Natural killer cell (primary cell): Measurements from ENCODE around the gene TBKBP1. TPM values are rescaled to one million over a fixed set of nuclear protein-coding genes. Genes with fewer than 3 reads are reported as not detected.
A peak's percentile ranks its signal among the peaks of the same experiment; 100 is the strongest.

Experiments used
- ATAC-seq, 3 donors: fragments of 150-1000 bp in 2 of 3; fragments of 200-7000 bp in 1 of 3; cut with Tn5 transposase; 1 replicate in 1 of 3; 2 replicates in 2 of 3; pipeline ENCODE4 v1.10.0; 2021; ENCODE audit warnings: mild to moderate bottlenecking in 2 of 3, moderate library complexity in 2 of 3
- DNase-seq, 2 donors: peaks; one replicate each; pipeline versions ENCODE4 v3.0.0 to v3.0.0-alpha.2; 2013 to 2021; ENCODE audit warnings: mixed read lengths in 1 of 2
- H3K27ac ChIP-seq: one replicate; pipeline ENCODE4 v1.5.1; 2013; ENCODE audit warnings: mild to moderate bottlenecking, low read length
- H3K27me3 ChIP-seq: one replicate; pipeline ENCODE4 v1.6.1; 2013; ENCODE audit warnings: low read length; ENCODE audit not compliant: control insufficient read depth, insufficient read depth
- H3K36me3 ChIP-seq: one replicate; pipeline ENCODE4 v1.6.1; 2013; ENCODE audit warnings: low read length; ENCODE audit not compliant: control insufficient read depth, insufficient read depth
- H3K4me1 ChIP-seq: one replicate; pipeline ENCODE4 v1.6.1; 2013; ENCODE audit warnings: low read length; ENCODE audit not compliant: control insufficient read depth, insufficient read depth
- H3K4me3 ChIP-seq: one replicate; pipeline ENCODE4 v1.5.1; 2013; ENCODE audit warnings: low read length
- H3K9me3 ChIP-seq: one replicate; pipeline ENCODE4 v1.6.1; 2013; ENCODE audit warnings: low read length; ENCODE audit not compliant: control insufficient read depth, insufficient read depth
- H3K27ac Mint-ChIP-seq, 2 donors: one replicate each; pipeline ENCODE4 v1.8.0; 2022; ENCODE audit warnings: mild to moderate bottlenecking in 2 of 2, mixed read lengths in 2 of 2, moderate library complexity in 1 of 2
- H3K27me3 Mint-ChIP-seq, 2 donors: one replicate each; pipeline ENCODE4 v1.8.0; 2022; ENCODE audit warnings: low read depth in 2 of 2, mixed read lengths in 2 of 2
- H3K36me3 Mint-ChIP-seq: one replicate; pipeline ENCODE4 v1.8.0; 2022; ENCODE audit warnings: mixed read lengths
- H3K4me1 Mint-ChIP-seq, 2 donors: one replicate each; pipeline ENCODE4 v1.8.0; 2022; ENCODE audit warnings: mixed read lengths in 2 of 2
- H3K4me3 Mint-ChIP-seq: one replicate; pipeline ENCODE4 v1.8.0; 2022; ENCODE audit warnings: mild to moderate bottlenecking, moderate library complexity, mixed read lengths
- H3K9me3 Mint-ChIP-seq, 2 donors: one replicate each; pipeline ENCODE4 v1.8.0; 2022; ENCODE audit warnings: mixed read lengths in 2 of 2
- CTCF ChIP-seq: fragments of 200-600 bp; IDR thresholded peaks from one replicate; pipeline ENCODE4 v1.8.0; 2022; ENCODE audit warnings: antibody characterized with exemption
- WGBS: methylation state at CpG from one replicate; pipeline ENCODE4 v1.1.7; 2013; ENCODE audit warnings: missing lambda C conversion rate; ENCODE audit not compliant: insufficient coverage; 5-methylcytosine and 5-hydroxymethylcytosine counted together
- intact Hi-C: fragments of 100-400 bp; cut with micrococcal nuclease; formaldehyde crosslinking; loops from one replicate; pipeline ENCODE4 v1.14.2; 2022
- total RNA-seq, 4 donors: library from RNA; stranded (reverse); fragments of 120-200 nt in 1 of 4; gene quantifications; one replicate each; pipeline versions ENCODE4 v1.2.3 to v1.2.4, GENCODE V29; 2013 to 2022

TBKBP1 gene
- total RNA-seq, 3 donors from 2014 or later (not counting 1 experiment from before 2014, with no cell fraction given): 21.4 to 38.9 (median 37.6) TPM

DNA sequence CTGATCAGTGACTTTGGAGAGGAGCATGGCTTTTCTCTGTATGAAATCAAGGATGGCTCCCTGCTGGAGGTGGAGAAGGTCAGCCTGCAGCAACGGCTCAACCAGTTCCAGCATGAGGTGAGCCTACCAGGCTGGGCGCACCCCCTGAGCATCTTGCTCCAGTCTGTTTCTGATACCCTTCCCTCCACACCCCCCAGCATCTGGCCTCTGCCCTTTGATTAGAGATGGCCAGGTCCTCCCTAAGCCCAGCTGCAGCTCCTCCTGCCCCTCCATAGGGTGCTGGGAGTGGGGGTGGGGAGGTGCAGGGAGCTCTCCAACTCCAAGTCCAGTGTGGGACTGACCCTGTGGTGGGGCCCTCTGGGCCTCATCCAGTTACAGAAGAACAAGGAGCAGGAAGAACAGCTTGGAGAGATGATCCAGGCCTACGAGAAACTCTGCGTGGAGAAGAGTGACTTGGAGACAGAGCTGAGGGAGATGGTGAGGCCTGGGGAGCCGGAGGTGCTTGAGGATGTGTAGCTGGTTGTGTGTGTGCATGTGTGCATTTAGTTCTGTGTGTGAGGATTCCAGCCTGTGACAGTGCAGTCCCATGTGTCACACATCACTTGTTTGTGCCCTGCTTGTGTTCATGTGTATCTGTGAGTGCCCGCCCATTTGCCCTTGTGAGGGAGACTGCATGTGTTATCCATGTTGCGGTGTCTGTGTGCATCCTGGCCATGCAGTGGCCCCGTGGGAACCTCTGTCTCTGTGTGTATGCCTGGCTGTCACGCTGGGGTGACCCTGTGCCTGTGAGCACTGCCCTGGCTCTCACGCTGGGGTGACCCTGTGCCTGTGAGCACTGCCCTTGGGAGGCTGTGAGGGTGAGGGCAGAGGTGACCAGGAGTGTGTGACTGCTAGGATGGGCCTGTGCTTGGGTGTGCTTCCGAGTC lies 3.0 kb downstream of the TBKBP1 start:
- Histone ChIP-seq H3K27ac (peak overlapping the region; percentile 11), H3K9me3 (no peaks in the 10 kb centered on the region), H3K4me1 (peaks cover 84% of the 10 kb centered on the region), H3K36me3 (peaks cover 8% of the 10 kb centered on the region), H3K4me3 (no peak overlapping the region), H3K27me3 (no peaks in the 10 kb centered on the region)
- Mint-ChIP-seq H3K27me3 (no peaks in the 10 kb centered on the region), H3K27ac (peak overlapping the region; percentile 98), H3K36me3 (no peaks in the 10 kb centered on the region), H3K4me3 (peak overlapping the region; percentile 56), H3K9me3 (no peaks in the 10 kb centered on the region), H3K4me1 (peaks cover 66 to 83% of the 10 kb centered on the region in 2 donors)
- TF ChIP-seq CTCF: no peak
- intact Hi-C loops: no loop called here
- WGBS: 78% methylated on average over 11 of the region's 11 CpGs
- peak in 1 of 2 donors; percentile 37 for DNase-seq
- no peak for ATAC-seq

DNA sequence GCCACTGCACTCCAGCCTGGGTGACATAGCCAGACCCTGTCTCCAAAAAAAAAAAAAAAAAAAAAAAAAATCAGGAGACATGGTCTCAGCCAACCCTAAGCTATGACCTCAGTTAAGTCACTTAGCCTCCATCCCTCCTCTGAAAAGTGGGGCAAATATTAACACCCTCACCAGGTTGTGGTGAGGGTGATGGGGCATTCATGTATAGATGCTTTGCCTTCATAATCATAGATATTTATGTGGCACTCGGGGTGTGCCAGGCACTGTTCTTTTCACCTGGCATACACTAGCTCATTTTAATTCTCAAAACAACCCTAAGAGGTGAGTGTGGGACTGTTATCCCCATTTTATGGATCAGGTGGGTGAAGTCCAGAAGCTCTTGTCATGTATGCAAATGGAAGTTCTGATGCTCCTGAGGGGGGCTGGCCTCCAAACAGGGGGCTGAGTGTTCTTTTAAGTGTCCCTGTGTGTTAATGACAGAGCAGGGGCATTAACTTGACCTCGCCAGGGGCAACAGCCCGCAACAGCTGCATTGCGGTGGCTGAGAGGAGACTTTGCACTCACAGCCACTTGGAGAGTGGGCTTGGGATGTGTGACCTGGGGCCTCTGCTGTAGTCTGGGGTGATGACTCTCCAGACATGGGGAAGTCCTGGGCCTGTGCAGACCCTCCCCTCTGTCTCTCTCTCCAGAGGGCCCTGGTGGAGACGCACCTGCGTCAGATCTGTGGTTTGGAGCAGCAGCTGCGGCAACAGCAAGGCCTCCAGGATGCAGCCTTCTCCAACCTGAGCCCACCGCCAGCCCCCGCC lies 4.1 kb downstream of the TBKBP1 start:
- peak overlapping the region; percentile 98 for H3K27ac Mint-ChIP-seq
- TF ChIP-seq CTCF: no peak
- 49% methylated on average over 8 of the region's 9 CpGs for WGBS
- H3K4me1 Mint-ChIP-seq: peaks cover 65 to 83% of the 10 kb centered on the region in 2 donors
- H3K9me3 Mint-ChIP-seq: no peaks in the 10 kb centered on the region
- no peaks in the 10 kb centered on the region for H3K27me3 Mint-ChIP-seq
- Histone ChIP-seq H3K4me1 (peaks cover 84% of the 10 kb centered on the region), H3K27me3 (no peaks in the 10 kb centered on the region), H3K9me3 (no peaks in the 10 kb centered on the region), H3K27ac (no peak overlapping the region), H3K36me3 (peaks cover 8% of the 10 kb centered on the region), H3K4me3 (no peak overlapping the region)
- no peaks in the 10 kb centered on the region for H3K36me3 Mint-ChIP-seq
- ATAC-seq (no peak), DNase-seq (peak in 1 of 2 donors; percentile 42)
- intact Hi-C loops: loop anchor here (1.0 kb wide), 1 partner anchor 92 kb away; no protein-coding TSS in a partner anchor
- H3K4me3 Mint-ChIP-seq: peak overlapping the region; percentile 94

DNA sequence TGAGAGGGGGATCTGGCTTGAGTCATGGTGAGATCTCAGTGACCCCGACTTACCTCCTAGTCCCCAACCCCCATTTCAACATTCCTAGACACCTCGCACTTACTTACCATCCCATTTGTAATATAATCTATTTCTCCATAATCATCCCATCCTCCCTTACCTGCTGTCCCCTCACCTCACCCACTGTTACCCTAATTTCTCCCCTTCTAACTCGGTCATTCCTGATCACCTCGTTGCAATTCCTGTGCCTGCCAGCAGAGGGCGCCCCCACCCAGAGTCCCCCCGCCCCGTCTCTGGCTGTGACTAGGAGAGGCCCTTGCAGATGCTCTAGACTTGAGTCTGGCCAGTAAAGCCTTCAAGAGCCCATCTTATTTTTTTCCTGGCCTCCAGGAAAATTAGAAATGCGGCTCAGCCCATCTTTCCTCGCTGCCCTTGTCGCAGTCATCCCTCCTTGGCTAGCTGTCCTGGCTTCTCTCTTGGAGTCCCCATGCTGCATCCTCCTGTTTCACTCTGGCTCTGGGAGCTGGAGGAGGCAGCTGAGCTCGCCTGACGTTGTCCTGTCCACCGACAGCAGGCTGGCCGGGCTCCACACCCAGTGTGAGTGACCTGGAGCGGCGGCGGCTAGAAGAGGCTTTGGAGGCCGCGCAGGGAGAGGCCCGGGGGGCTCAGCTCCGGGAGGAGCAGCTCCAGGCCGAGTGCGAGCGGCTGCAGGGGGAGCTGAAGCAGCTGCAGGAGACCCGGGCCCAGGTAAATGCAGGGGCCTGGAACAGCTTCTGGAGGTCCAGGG lies 5.0 kb downstream of the TBKBP1 start:
- peak overlapping the region; percentile 98 for H3K27ac Mint-ChIP-seq

More for the DNA sequence above, 5.0 kb downstream of the TBKBP1 start:
- no peaks in the 10 kb centered on the region for H3K36me3 Mint-ChIP-seq
- peaks cover 8% of the 10 kb centered on the region for H3K36me3 ChIP-seq
- DNase-seq (peak; percentile 79 to 84), ATAC-seq (peak; percentile 32 to 67 (median 42))
- peaks cover 89% of the 10 kb centered on the region for H3K4me1 ChIP-seq
- intact Hi-C loops: loop anchor here (1.0 kb wide), 4 partner anchors 15 to 91 kb away; no protein-coding TSS in a partner anchor
- no peaks in the 10 kb centered on the region for H3K27me3 ChIP-seq
- H3K27me3 Mint-ChIP-seq: no peaks in the 10 kb centered on the region
- peak overlapping the region; percentile 53 for H3K27ac ChIP-seq
- WGBS: 54% methylated on average over 25 of the region's 25 CpGs
- TF ChIP-seq CTCF: peak; percentile 93
- H3K4me3 ChIP-seq: peak overlapping the region; percentile 20
- H3K4me1 Mint-ChIP-seq: peaks cover 67 to 85% of the 10 kb centered on the region in 2 donors
- H3K4me3 Mint-ChIP-seq: peak overlapping the region; percentile 94
- H3K9me3 Mint-ChIP-seq: no peaks in the 10 kb centered on the region
- H3K9me3 ChIP-seq: no peaks in the 10 kb centered on the region
